Sciatic nerve (tissue), 2 donors: Measurements from ENCODE around the gene C8G. TPM values are rescaled to one million over a fixed set of nuclear protein-coding genes. Genes with fewer than 3 reads are reported as not detected.

ENCODE experiments used
- ATAC-seq: fragments of 200-7000 bp; cut with Tn5 transposase; one replicate; pipeline ENCODE4 v1.9.1; 2020; ENCODE audit warnings: mild to moderate bottlenecking, moderate library complexity
- DNase-seq: peaks from one replicate; pipeline ENCODE4 v3.0.0-alpha.2; 2020; ENCODE audit warnings: low spot score
- intact Hi-C: fragments of 100-400 bp; cut with DNase I; formaldehyde crosslinking; loops from one replicate; pipeline ENCODE4 v1.14.2; 2022
- total RNA-seq: library from RNA; stranded (reverse); fragmentation: NEBNext Ultra II Directional; extraction: Animal tissue kit (Norgen Biotek cat#: 25700); gene quantifications from one replicate; pipeline ENCODE4 v1.2.1, GENCODE V29; 2021
- donor health status: DM: no; HTN: no; CAD: no.
- donor health status: DM: no; HTN: no; CAD: no.

C8G gene
- total RNA-seq, 1 donor from 2014 or later: not detected

GRCh38 chr9:136988872-136989271, 43.8 kb downstream of the C8G start:
- intact Hi-C loops: no loop called here
- no peak for DNase-seq
- ATAC-seq: no peak

GRCh38 chr9:136990242-136990911, 45.3 kb downstream of the C8G start:
- DNase-seq (no peak), ATAC-seq (no peak)
- intact Hi-C loops: no loop called here

GRCh38 chr9:136991993-136992818, 47.2 kb downstream of the C8G start, which contains the start of gene PAXX:
TSS of gene PAXX (plus strand) at chr9:136992422. CDS start at chr9:136992444, 22 bp downstream.
- DNase-seq (peak; percentile 96), ATAC-seq (peak; percentile 93)
- intact Hi-C loops: no loop called here

GRCh38 chr9:136992819-136993369, 47.9 kb downstream of the C8G start:
- no peak for ATAC-seq
- intact Hi-C loops: no loop called here
- no peak for DNase-seq

GRCh38 chr9:136994180-136994887, 49.3 kb downstream of the C8G start:
- intact Hi-C loops: no loop called here
- ATAC-seq (no peak), DNase-seq (no peak)

- DNase-seq (no peak), ATAC-seq (no peak)
- intact Hi-C loops: no loop called here
These were observed 49.8 kb downstream of the C8G start for GRCh38 chr9:136994888-136995230.

- ATAC-seq: no peak
- no peak for DNase-seq
- intact Hi-C loops: no loop called here
These were observed 50.3 kb downstream of the C8G start for GRCh38 chr9:136995362-136995761.

- DNase-seq (no peak), ATAC-seq (no peak)
- intact Hi-C loops: no loop called here
These were observed 50.8 kb downstream of the C8G start for GRCh38 chr9:136995772-136996311.

Other genes with a start within 250 kb of the C8G start
- gene DIPK1B, start 232.7 kb upstream of the C8G start, total RNA-seq: 11.6 TPM
- gene LCN10, start 202.3 kb upstream of the C8G start, total RNA-seq: 5.5 TPM
- gene LCN6, start 196.7 kb upstream of the C8G start, total RNA-seq: 7.0 TPM
- not detected for gene LCN8, start 187.0 kb upstream of the C8G start, total RNA-seq
- gene LCN15, start 180.7 kb upstream of the C8G start, total RNA-seq: not detected
- 37.8 TPM for gene TMEM141, start 153.9 kb upstream of the C8G start, total RNA-seq
- gene CCDC183, start 148.9 kb upstream of the C8G start, total RNA-seq: 2.5 TPM
- gene RABL6, start 137.3 kb upstream of the C8G start, total RNA-seq: 46.9 TPM
- gene AJM1, start 102.8 kb upstream of the C8G start, total RNA-seq: 3.1 TPM
- gene PHPT1, start 95.8 kb upstream of the C8G start, total RNA-seq: 76.4 TPM
- gene MAMDC4, start 92.9 kb upstream of the C8G start, total RNA-seq: 3.0 TPM
- 201 TPM for gene EDF1, start 78.9 kb upstream of the C8G start, total RNA-seq
- 17.0 TPM for gene TRAF2, start 58.7 kb upstream of the C8G start, total RNA-seq
- 59.9 TPM for gene FBXW5, start 505 bp upstream of the C8G start, total RNA-seq
- gene LCN12, start 7.0 kb downstream of the C8G start, total RNA-seq: 8.6 TPM
- gene PTGDS, start 32.3 kb downstream of the C8G start, total RNA-seq: 1,668 TPM
- 4.1 TPM for gene LCNL1, start 37.8 kb downstream of the C8G start, total RNA-seq
- 46.6 TPM for gene PAXX, start 47.2 kb downstream of the C8G start, total RNA-seq
- 11.3 TPM for gene CLIC3, start 51.3 kb downstream of the C8G start, total RNA-seq
- gene ABCA2, start 83.0 kb downstream of the C8G start, total RNA-seq: 298 TPM
- 0.18 TPM for gene FUT7, start 86.8 kb downstream of the C8G start, total RNA-seq
- gene NPDC1, start 100.9 kb downstream of the C8G start, total RNA-seq: 157 TPM
- 24.3 TPM for gene ENTPD2, start 108.8 kb downstream of the C8G start, total RNA-seq
- gene SAPCD2, start 125.3 kb downstream of the C8G start, total RNA-seq: 0.36 TPM
- gene UAP1L1, start 132.3 kb downstream of the C8G start, total RNA-seq: 18.3 TPM
- 48.3 TPM for gene MAN1B1, start 141.7 kb downstream of the C8G start, total RNA-seq
- 127 TPM for gene DPP7, start 169.5 kb downstream of the C8G start, total RNA-seq
- gene GRIN1, start 193.9 kb downstream of the C8G start, total RNA-seq: not detected
- gene LRRC26, start 224.8 kb downstream of the C8G start, total RNA-seq: not detected
- not detected for gene TMEM210, start 226.8 kb downstream of the C8G start, total RNA-seq
- gene ANAPC2, start 243.3 kb downstream of the C8G start, total RNA-seq: 52.8 TPM
- 27.6 TPM for gene SSNA1, start 243.4 kb downstream of the C8G start, total RNA-seq